ENCODE measurements around the gene MYH15. TPM values are rescaled to one million over a fixed set of nuclear protein-coding genes. Genes with fewer than 3 reads are reported as not detected.

Gene MYH15
- total RNA-seq, 1 donor from 2014 or later, result 0.36 TPM

GRCh38 chr3:108398510-108398909, 111.9 kb downstream of the MYH15 start:
- H3K27me3 Mint-ChIP-seq (ENCODE audit: low read depth), result peaks cover 27% of the 10 kb centered on the region
- no peak overlapping the region for H3K4me3 Mint-ChIP-seq
- H3K4me1 Mint-ChIP-seq, result peaks cover 4% of the 10 kb centered on the region
- H3K9me3 Mint-ChIP-seq, result peaks cover 10% of the 10 kb centered on the region
- TF ChIP-seq CTCF (IDR thresholded peaks at IDR 0.05; ENCODE audit: unreplicated experiment), result no peak
- no peak overlapping the region for H3K27ac Mint-ChIP-seq
- no peak for DNase-seq (ENCODE audit: low spot score in 2 of 2, unreplicated experiment in 2 of 2)
- H3K36me3 Mint-ChIP-seq, result no peaks in the 10 kb centered on the region

- no peak overlapping the region for H3K27ac Mint-ChIP-seq
- H3K9me3 Mint-ChIP-seq, result peaks cover 10% of the 10 kb centered on the region
- no peak overlapping the region for H3K4me3 Mint-ChIP-seq
- H3K27me3 Mint-ChIP-seq (ENCODE audit: low read depth), result peaks cover 36% of the 10 kb centered on the region
- TF ChIP-seq CTCF (IDR thresholded peaks at IDR 0.05; ENCODE audit: unreplicated experiment), result no peak
- no peak for DNase-seq (ENCODE audit: low spot score in 2 of 2, unreplicated experiment in 2 of 2)
- H3K36me3 Mint-ChIP-seq, result no peaks in the 10 kb centered on the region
- peaks cover 2% of the 10 kb centered on the region for H3K4me1 Mint-ChIP-seq
Measured at GRCh38 chr3:108396336-108396735, 114.1 kb downstream of the MYH15 start.

GRCh38 chr3:108394563-108394962, 115.8 kb downstream of the MYH15 start:
- no peak overlapping the region for H3K4me3 Mint-ChIP-seq

GRCh38 chr3:108394016-108394415, 116.4 kb downstream of the MYH15 start:
- Mint-ChIP-seq H3K27me3 (ENCODE audit: low read depth) (peaks cover 33% of the 10 kb centered on the region), H3K27ac (no peak overlapping the region), H3K4me3 (no peak overlapping the region), H3K4me1 (peaks cover 2% of the 10 kb centered on the region), H3K36me3 (no peaks in the 10 kb centered on the region), H3K9me3 (no peaks in the 10 kb centered on the region)
- DNase-seq (ENCODE audit: low spot score in 2 of 2, unreplicated experiment in 2 of 2), result no peak
- no peak for TF ChIP-seq CTCF (IDR thresholded peaks at IDR 0.05; ENCODE audit: unreplicated experiment)

More at GRCh38 chr3:108394563-108394962, 115.8 kb downstream of the MYH15 start:
- no peak for DNase-seq (ENCODE audit: low spot score in 2 of 2, unreplicated experiment in 2 of 2)
- H3K27me3 Mint-ChIP-seq (ENCODE audit: low read depth), result peaks cover 34% of the 10 kb centered on the region
- H3K9me3 Mint-ChIP-seq, result peaks cover 2% of the 10 kb centered on the region
- H3K36me3 Mint-ChIP-seq, result no peaks in the 10 kb centered on the region
- no peak for TF ChIP-seq CTCF (IDR thresholded peaks at IDR 0.05; ENCODE audit: unreplicated experiment)
- H3K27ac Mint-ChIP-seq, result no peak overlapping the region
- peaks cover 2% of the 10 kb centered on the region for H3K4me1 Mint-ChIP-seq

GRCh38 chr3:108393128-108393900, 117.1 kb downstream of the MYH15 start:
- Mint-ChIP-seq H3K9me3 (no peaks in the 10 kb centered on the region), H3K27ac (no peak overlapping the region), H3K27me3 (ENCODE audit: low read depth) (peaks cover 28% of the 10 kb centered on the region), H3K4me3 (no peak overlapping the region), H3K4me1 (peaks cover 2% of the 10 kb centered on the region), H3K36me3 (no peaks in the 10 kb centered on the region)
- DNase-seq (ENCODE audit: low spot score in 2 of 2, unreplicated experiment in 2 of 2), result no peak
- TF ChIP-seq CTCF (IDR thresholded peaks at IDR 0.05; ENCODE audit: unreplicated experiment), result no peak

Data from mesothelial cell of epicardium (in vitro differentiated cells).